Effector memory CD8-positive, alpha-beta T cell (primary cell): ENCODE data around the gene PPP1R14C.

ENCODE experiments used
- ATAC-seq: fragments of 150-1000 bp; cut with Tn5 transposase; replicated peaks from 2 replicates; pipeline ENCODE4 v1.10.0; 2021; ENCODE audit warnings: mild to moderate bottlenecking, moderate library complexity
- DNase-seq, 3 experiments: peaks; one replicate each; pipeline ENCODE4 v3.0.0; 2021
- H3K27ac Mint-ChIP-seq, 2 donors: one replicate each; pipeline ENCODE4 v1.8.0; 2022; ENCODE audit warnings: mild to moderate bottlenecking in 2 of 2, mixed read lengths in 2 of 2, moderate library complexity in 2 of 2
- H3K27me3 Mint-ChIP-seq, 2 donors: one replicate each; pipeline ENCODE4 v1.8.0; 2022; ENCODE audit warnings: mixed read lengths in 2 of 2
- H3K36me3 Mint-ChIP-seq: one replicate; pipeline ENCODE4 v1.8.0; 2022; ENCODE audit warnings: mild to moderate bottlenecking, moderate library complexity, mixed read lengths; ENCODE audit not compliant: insufficient read depth
- H3K4me1 Mint-ChIP-seq, 2 donors: one replicate each; pipeline ENCODE4 v1.8.0; 2022; ENCODE audit warnings: low read depth in 2 of 2, mixed read lengths in 2 of 2
- H3K4me3 Mint-ChIP-seq, 2 donors: one replicate each; pipeline ENCODE4 v1.8.0; 2022; ENCODE audit warnings: mild to moderate bottlenecking in 2 of 2, mixed read lengths in 2 of 2, moderate library complexity in 2 of 2
- H3K9me3 Mint-ChIP-seq, 2 donors: one replicate each; pipeline ENCODE4 v1.8.0; 2022; ENCODE audit warnings: mixed read lengths in 2 of 2

Gene PPP1R14C

GRCh38 chr6:150196942-150197745 is 54.3 kb downstream of the PPP1R14C start:
- H3K27ac Mint-ChIP-seq: no peak overlapping the region
- ATAC-seq: no peak
- no peaks in the 10 kb centered on the region for H3K36me3 Mint-ChIP-seq
- DNase-seq: no peak
- no peaks in the 10 kb centered on the region for H3K9me3 Mint-ChIP-seq
- no peaks in the 10 kb centered on the region for H3K4me1 Mint-ChIP-seq
- H3K27me3 Mint-ChIP-seq: peaks cover 4 to 55% of the 10 kb centered on the region in 2 donors
- no peak overlapping the region for H3K4me3 Mint-ChIP-seq

GRCh38 chr6:150198532-150198931 is 55.7 kb downstream of the PPP1R14C start:
- no peaks in the 10 kb centered on the region for H3K9me3 Mint-ChIP-seq
- peaks cover 4 to 43% of the 10 kb centered on the region in 2 donors for H3K27me3 Mint-ChIP-seq
- peaks cover 0 to 6% of the 10 kb centered on the region in 2 donors for H3K4me1 Mint-ChIP-seq
- ATAC-seq: no peak
- H3K4me3 Mint-ChIP-seq: no peak overlapping the region
- no peak overlapping the region for H3K27ac Mint-ChIP-seq
- no peaks in the 10 kb centered on the region for H3K36me3 Mint-ChIP-seq
- DNase-seq: no peak

GRCh38 chr6:150199241-150199640 is 56.4 kb downstream of the PPP1R14C start:
- Mint-ChIP-seq H3K9me3 (no peaks in the 10 kb centered on the region), H3K36me3 (no peaks in the 10 kb centered on the region), H3K27me3 (peaks cover 4 to 36% of the 10 kb centered on the region in 2 donors), H3K4me1 (peaks cover 1 to 6% of the 10 kb centered on the region in 2 donors), H3K4me3 (no peak overlapping the region), H3K27ac (no peak overlapping the region)
- ATAC-seq: no peak
- no peak for DNase-seq

GRCh38 chr6:150200428-150201100 is 57.7 kb downstream of the PPP1R14C start:
- no peak for ATAC-seq
- H3K9me3 Mint-ChIP-seq: no peaks in the 10 kb centered on the region
- H3K27me3 Mint-ChIP-seq: peaks cover 4 to 34% of the 10 kb centered on the region in 2 donors
- no peak overlapping the region for H3K4me3 Mint-ChIP-seq
- H3K36me3 Mint-ChIP-seq: no peaks in the 10 kb centered on the region
- H3K27ac Mint-ChIP-seq: peak overlapping the region in 1 of 2 donors; percentile 3
- H3K4me1 Mint-ChIP-seq: peaks cover 1 to 6% of the 10 kb centered on the region in 2 donors
- DNase-seq: no peak

GRCh38 chr6:150201285-150201684 is 58.4 kb downstream of the PPP1R14C start:
- ATAC-seq (no peak), DNase-seq (no peak)
- Mint-ChIP-seq H3K4me1 (peaks cover 1 to 6% of the 10 kb centered on the region in 2 donors), H3K36me3 (no peaks in the 10 kb centered on the region), H3K9me3 (no peaks in the 10 kb centered on the region), H3K4me3 (no peak overlapping the region), H3K27me3 (peaks cover 5 to 28% of the 10 kb centered on the region in 2 donors), H3K27ac (no peak overlapping the region)

GRCh38 chr6:150201772-150202329 is 59.0 kb downstream of the PPP1R14C start:
- ATAC-seq (no peak), DNase-seq (no peak)
- Mint-ChIP-seq H3K27ac (peak overlapping the region in 1 of 2 donors; percentile 6), H3K36me3 (no peaks in the 10 kb centered on the region), H3K27me3 (peaks cover 8 to 27% of the 10 kb centered on the region in 2 donors), H3K4me3 (no peak overlapping the region), H3K4me1 (peaks cover 1 to 6% of the 10 kb centered on the region in 2 donors), H3K9me3 (no peaks in the 10 kb centered on the region)

- H3K4me3 Mint-ChIP-seq: no peak overlapping the region
Measured at GRCh38 chr6:150202404-150202803, 59.6 kb downstream of the PPP1R14C start.

GRCh38 chr6:150202934-150203333 is 60.1 kb downstream of the PPP1R14C start:
- ATAC-seq: peak; percentile 29
- H3K4me1 Mint-ChIP-seq: peaks cover 1 to 6% of the 10 kb centered on the region in 2 donors
- no peaks in the 10 kb centered on the region for H3K36me3 Mint-ChIP-seq
- H3K4me3 Mint-ChIP-seq: no peak overlapping the region
- peaks cover 8 to 20% of the 10 kb centered on the region in 2 donors for H3K27me3 Mint-ChIP-seq
- H3K27ac Mint-ChIP-seq: peak overlapping the region in 1 of 2 donors; percentile 26
- H3K9me3 Mint-ChIP-seq: no peaks in the 10 kb centered on the region
- no peak for DNase-seq

More at GRCh38 chr6:150202404-150202803, 59.6 kb downstream of the PPP1R14C start:
- ATAC-seq: no peak
- peak overlapping the region; percentile 6 to 26 for H3K27ac Mint-ChIP-seq
- H3K36me3 Mint-ChIP-seq: no peaks in the 10 kb centered on the region
- peaks cover 1 to 6% of the 10 kb centered on the region in 2 donors for H3K4me1 Mint-ChIP-seq
- no peaks in the 10 kb centered on the region for H3K9me3 Mint-ChIP-seq
- DNase-seq: no peak
- peaks cover 8 to 21% of the 10 kb centered on the region in 2 donors for H3K27me3 Mint-ChIP-seq

- H3K4me1 Mint-ChIP-seq: peaks cover 1 to 6% of the 10 kb centered on the region in 2 donors
- no peak overlapping the region for H3K27ac Mint-ChIP-seq
- no peaks in the 10 kb centered on the region for H3K9me3 Mint-ChIP-seq
- no peak for ATAC-seq
- H3K36me3 Mint-ChIP-seq: no peaks in the 10 kb centered on the region
- no peak overlapping the region for H3K4me3 Mint-ChIP-seq
- peaks cover 8 to 19% of the 10 kb centered on the region in 2 donors for H3K27me3 Mint-ChIP-seq
- no peak for DNase-seq
Measured at GRCh38 chr6:150203378-150203777, 60.5 kb downstream of the PPP1R14C start.

- no peak overlapping the region for H3K4me3 Mint-ChIP-seq
- no peaks in the 10 kb centered on the region for H3K9me3 Mint-ChIP-seq
- peaks cover 1 to 6% of the 10 kb centered on the region in 2 donors for H3K4me1 Mint-ChIP-seq
- DNase-seq (no peak), ATAC-seq (no peak)
- peak overlapping the region in 1 of 2 donors; percentile 39 for H3K27ac Mint-ChIP-seq
- no peaks in the 10 kb centered on the region for H3K36me3 Mint-ChIP-seq
- H3K27me3 Mint-ChIP-seq: peaks cover 8 to 13% of the 10 kb centered on the region in 2 donors
Measured at GRCh38 chr6:150203871-150204545, 61.2 kb downstream of the PPP1R14C start.

GRCh38 chr6:150204705-150205472 is 62.0 kb downstream of the PPP1R14C start:
- ATAC-seq (no peak), DNase-seq (no peak)
- H3K36me3 Mint-ChIP-seq: no peaks in the 10 kb centered on the region
- no peaks in the 10 kb centered on the region for H3K9me3 Mint-ChIP-seq
- H3K4me1 Mint-ChIP-seq: peaks cover 1 to 6% of the 10 kb centered on the region in 2 donors
- H3K4me3 Mint-ChIP-seq: no peak overlapping the region
- H3K27ac Mint-ChIP-seq: peak overlapping the region in 1 of 2 donors; percentile 39
- H3K27me3 Mint-ChIP-seq: peaks cover 8 to 12% of the 10 kb centered on the region in 2 donors

- no peaks in the 10 kb centered on the region for H3K9me3 Mint-ChIP-seq
- H3K36me3 Mint-ChIP-seq: no peaks in the 10 kb centered on the region
- H3K27me3 Mint-ChIP-seq: peaks cover 8 to 13% of the 10 kb centered on the region in 2 donors
- no peak overlapping the region for H3K4me3 Mint-ChIP-seq
- no peak overlapping the region for H3K27ac Mint-ChIP-seq
- ATAC-seq: no peak
- DNase-seq: no peak
- peaks cover 1 to 11% of the 10 kb centered on the region in 2 donors for H3K4me1 Mint-ChIP-seq
Measured at GRCh38 chr6:150207931-150208570, 65.2 kb downstream of the PPP1R14C start.
